Fibroblast of gingiva (primary cell): Measurements from ENCODE around the gene STX18.
A peak's percentile ranks its signal among the peaks of the same experiment; 100 is the strongest.
"Not testable (repeated sequence)": the region's sequence is repeated elsewhere in the genome, so short reads cannot be mapped to it uniquely, and the experiment has no call there.

Source experiments
- DNase-seq: peaks from one replicate; pipeline ENCODE4 v3.0.0-alpha.2; 2011; ENCODE audit warnings: low read depth

The STX18 gene

GRCh38 chr4:4554234-4554633 lies 12.4 kb upstream of the STX18 start:
- DNase-seq = no peak

DNA sequence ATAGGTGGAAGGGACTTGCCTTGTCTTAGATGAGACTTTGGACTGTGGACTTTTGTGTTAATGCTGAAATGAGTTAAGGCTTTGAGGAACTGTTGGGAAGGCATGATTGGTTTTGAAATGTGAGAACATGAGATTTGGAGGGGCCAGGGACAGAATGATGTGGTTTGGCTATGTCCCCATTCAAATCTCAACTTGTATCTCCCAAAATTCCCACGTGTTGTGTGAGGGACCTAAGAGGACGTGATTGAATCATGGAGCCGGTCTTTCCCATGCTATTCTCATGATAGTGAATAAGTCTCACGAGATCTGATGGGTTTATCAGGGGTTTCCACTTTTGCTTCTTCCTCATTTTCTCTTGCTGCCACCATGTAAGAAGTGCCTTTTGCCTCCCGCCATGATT lies 10.2 kb upstream of the STX18 start:
- DNase-seq = not testable (repeated sequence)

DNA sequence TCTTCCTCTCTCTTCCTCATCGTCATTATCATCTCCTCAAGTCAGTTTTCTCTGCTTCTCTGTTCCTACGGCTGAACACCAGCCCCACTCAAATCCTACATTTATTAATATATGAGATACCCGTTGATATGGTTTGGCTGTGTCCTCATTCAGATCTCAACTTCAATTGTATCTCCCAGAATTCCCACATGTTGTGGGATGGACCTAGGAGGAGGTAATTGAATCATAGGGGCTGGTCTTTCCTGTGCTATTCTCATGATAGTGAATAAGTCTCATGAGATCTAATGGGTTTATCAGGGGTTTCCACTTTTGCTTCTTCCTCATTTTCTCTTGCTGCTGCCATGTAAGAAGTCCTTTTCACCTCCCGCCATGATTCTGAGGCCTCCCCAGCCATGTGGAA lies 8.3 kb upstream of the STX18 start:
- not testable (repeated sequence) for DNase-seq

GRCh38 chr4:4549534-4549933 lies 7.7 kb upstream of the STX18 start:
- no peak for DNase-seq

GRCh38 chr4:4542774-4543485 lies 1.1 kb upstream of the STX18 start:
- DNase-seq = peak; percentile 40

GRCh38 chr4:4541040-4541631 lies 712 bp downstream of the STX18 start:
- DNase-seq = peak; percentile 55

DNA sequence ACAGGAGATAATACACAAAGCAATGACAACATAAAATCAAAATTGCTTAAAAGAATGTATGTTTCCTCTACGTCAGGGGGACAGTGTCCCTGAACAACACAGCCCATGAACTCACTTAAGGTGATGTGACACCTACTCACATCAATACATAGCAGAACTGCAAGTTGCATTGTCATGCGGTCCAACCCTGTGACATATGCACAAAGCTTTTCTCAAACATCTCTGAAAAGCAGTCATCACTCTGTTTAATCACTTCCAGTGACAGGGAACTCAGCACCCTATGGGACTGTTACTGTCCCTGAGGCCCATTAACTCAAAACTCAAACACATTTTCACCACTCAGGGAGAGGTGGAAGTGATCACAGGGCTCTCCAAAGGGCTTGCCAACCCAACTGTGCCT lies 2.4 kb downstream of the STX18 start:
- DNase-seq = no peak

DNA sequence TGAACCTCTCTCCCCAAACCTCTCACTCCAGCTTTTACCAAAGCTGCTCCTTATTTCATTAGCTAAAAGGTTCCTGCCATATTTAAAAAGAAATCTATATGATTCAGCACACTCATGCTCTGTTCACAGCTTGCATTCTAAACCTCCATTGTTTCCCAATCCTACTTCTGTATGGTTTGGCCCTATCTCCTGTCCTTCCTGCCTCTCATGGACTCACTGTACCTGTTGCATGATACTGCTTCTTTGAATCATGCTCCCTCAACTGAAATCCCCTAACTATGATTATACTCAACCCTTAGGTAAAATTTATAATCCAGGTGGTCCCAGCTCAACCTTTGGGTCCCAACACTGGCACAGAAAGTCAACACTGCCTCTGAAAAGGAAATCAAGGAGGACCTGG lies 6.3 kb downstream of the STX18 start:
- no peak for DNase-seq

- DNase-seq = no peak
Measured at GRCh38 chr4:4534515-4535145, 7.2 kb downstream of the STX18 start.

GRCh38 chr4:4533461-4534169 lies 8.2 kb downstream of the STX18 start:
- DNase-seq = no peak

GRCh38 chr4:4532371-4533154 lies 9.3 kb downstream of the STX18 start:
- DNase-seq = no peak

- no peak for DNase-seq
Measured at GRCh38 chr4:4529392-4529791, 12.5 kb downstream of the STX18 start.

DNA sequence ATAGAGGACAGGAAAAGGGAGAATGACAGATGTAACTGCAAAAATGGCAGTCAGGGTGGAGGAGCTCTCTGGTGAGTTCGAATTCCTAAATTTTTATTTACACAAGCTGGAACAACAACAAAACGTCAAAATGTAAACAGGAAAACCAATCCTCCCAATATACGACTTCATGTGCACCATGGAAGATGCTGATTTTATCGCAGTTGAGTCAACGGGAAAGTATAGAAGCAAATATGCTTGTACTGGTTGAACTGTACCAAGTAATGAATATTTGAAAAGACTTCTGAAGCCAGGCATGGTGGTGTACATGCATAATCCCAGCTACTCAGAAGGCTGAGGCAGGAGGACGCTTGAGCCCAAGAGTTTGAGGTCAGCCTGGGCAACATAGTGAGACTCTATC lies 15.4 kb downstream of the STX18 start:
- DNase-seq = no peak

- no peak for DNase-seq
Measured at GRCh38 chr4:4524364-4524763, 17.5 kb downstream of the STX18 start.

DNA sequence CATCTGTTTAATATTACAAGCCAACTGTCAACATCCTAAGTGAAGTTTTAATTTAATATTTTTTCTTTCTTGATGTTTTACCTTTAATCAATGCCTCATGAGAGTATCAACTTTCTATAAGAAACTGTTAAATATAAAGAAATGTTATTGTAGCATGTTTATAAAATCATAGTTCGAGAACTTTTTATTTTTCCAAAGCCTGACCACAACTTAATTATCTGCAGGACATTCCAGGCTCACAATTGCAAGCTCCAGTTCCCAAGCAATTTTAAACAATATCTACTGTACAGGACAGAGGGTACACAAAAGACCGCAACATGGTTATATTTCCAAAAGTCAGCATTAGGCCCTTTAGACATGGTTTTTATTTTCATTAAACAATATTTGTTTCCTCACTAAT lies 20.1 kb downstream of the STX18 start:
- peak; percentile 61 for DNase-seq

DNA sequence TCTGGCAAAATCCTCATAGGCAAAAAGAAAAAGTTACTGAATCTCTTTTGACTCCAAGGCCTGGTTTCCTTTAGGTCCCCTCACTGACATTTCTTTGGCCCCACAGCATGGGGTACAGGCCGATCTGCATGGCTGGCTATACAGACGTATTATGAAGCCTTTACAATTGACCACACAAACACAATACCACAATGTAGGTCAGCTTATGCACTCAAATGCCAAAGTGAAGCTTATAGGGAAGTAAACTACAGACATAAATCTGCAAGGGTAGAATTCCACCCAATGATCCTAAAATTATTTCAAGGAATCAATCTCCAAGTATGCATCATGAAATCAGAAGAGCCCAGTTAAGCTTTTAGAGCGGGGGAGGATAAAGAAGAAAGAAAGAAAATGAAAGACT lies 20.7 kb downstream of the STX18 start:
- no peak for DNase-seq

DNA sequence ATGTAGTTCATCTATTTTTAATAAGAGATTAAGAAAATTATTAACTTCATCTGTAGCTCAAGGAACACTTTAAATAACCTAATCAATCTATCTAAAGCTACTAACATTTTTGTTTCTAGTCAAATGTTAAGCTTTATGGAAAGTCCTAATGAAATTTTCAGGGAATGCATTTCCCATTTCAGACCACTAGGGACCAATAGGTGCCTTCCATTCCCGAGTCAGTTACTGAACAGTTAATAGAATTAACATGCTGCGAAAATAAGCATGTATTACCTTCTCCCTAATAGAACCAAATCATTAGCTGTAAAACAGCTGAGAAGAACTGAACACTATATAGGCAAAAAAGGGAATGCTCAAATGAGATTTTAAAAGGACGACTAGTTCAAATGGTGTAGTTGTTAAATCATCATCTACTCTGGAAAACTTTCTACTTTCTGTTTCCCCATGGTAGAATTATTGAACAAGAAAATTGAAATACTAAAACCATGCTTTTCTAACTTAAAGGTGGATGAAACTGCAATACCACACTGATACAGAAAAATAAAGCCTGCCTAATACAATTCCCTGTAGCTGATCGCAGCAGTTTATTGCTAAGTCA lies 22.5 kb downstream of the STX18 start:
- no peak for DNase-seq

- DNase-seq = no peak
Measured at GRCh38 chr4:4518747-4519146, 23.1 kb downstream of the STX18 start.

DNA sequence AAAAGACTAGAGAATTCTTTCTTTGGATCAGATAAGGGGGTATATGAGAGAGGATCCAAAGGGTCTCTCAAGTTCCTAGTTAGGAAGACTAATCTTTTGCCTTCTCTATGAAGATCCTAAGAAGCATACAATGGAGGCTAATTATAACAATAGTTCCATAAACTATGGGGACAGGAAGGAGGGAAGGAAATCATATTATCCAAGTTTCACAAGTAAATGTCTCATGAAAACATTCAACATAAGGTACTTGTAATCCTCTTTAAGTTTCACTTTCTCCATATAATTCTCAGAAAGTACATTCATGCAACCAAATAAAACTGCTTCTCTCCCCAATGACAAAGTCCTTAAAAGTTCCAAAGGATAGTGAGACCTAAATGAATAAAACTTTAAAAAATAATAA lies 27.1 kb downstream of the STX18 start:
- DNase-seq = no peak

GRCh38 chr4:4512282-4512681 lies 29.6 kb downstream of the STX18 start:
- DNase-seq = no peak

DNA sequence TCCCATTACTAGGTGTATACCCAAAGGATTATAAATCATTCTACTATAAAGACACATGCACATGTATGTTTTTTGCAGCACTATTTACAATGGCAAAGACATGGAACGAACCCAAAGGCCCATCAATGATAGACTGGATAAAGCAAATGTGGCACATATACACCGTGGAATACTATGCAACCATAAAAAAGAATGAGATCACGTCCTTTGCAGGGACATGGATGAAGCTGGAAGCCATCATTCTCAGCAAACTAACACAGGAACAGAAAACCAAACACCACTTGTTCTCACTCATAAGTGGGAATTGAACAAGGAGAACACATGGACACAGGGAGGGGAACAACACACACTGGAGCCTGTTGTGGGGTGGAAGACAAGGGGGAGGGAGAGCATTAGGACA lies 31.2 kb downstream of the STX18 start:
- not testable (repeated sequence) for DNase-seq

GRCh38 chr4:4509521-4509920 lies 32.3 kb downstream of the STX18 start:
- DNase-seq = no peak
